Measurements from ENCODE around the gene DNAH12. TPM values are rescaled to one million over a fixed set of nuclear protein-coding genes. Genes with fewer than 3 reads are reported as not detected.

Gene DNAH12
- total RNA-seq, 1 donor from 2014 or later: 0.22 TPM

DNA sequence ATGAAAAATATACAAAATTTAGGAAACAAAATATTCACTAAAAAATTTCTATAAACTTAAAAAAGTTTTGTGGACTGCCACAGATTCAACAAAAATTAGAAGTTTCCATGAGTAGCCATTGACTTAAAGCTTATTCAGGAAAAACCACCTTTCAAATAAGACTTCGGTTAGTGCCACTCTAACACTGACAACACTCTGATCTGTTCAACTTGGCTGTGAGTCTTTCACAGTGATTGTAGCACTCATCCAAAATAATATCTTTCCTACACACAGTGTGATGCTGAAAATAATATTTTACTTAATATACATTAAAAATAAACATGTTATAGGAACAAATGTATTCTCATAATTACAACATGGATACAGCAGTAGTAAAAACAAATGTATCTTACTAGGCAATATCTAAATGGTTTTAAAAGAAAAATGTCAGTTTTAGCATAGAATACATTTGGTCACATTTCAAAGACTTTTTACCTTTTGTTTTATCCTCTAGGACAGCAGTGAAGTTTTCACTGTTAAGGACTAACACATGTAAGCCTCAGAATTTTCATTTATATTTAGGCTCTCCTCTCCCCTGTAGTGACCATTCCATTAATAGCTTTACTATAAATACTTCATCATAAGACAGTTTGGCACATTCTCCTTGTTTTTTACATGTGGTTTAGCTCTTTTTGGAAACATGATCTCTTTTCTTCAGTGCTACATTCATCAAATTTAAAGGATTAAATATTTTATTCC, 251.8 kb downstream of the DNAH12 start, which contains the start of gene ASB14:
Gene ASB14, minus strand, starts transcription at position 527 of the 738 bp plus-strand sequence. CDS start 652 bp downstream, outside the sequence.
- Mint-ChIP-seq H3K36me3 (ENCODE audit: unreplicated experiment) (no peaks in the 10 kb centered on the region), H3K9me3 (ENCODE audit: unreplicated experiment) (no peaks in the 10 kb centered on the region), H3K27me3 (ENCODE audit: unreplicated experiment) (no peaks in the 10 kb centered on the region), H3K27ac (ENCODE audit: unreplicated experiment) (no peak within 1 kb of the TSS), H3K4me1 (ENCODE audit: low read depth, unreplicated experiment) (no peaks in the 10 kb centered on the region), H3K4me3 (ENCODE audit: unreplicated experiment) (no peak within 1 kb of the TSS)
- DNase-seq: no peak
- TF ChIP-seq, protein P1, sequence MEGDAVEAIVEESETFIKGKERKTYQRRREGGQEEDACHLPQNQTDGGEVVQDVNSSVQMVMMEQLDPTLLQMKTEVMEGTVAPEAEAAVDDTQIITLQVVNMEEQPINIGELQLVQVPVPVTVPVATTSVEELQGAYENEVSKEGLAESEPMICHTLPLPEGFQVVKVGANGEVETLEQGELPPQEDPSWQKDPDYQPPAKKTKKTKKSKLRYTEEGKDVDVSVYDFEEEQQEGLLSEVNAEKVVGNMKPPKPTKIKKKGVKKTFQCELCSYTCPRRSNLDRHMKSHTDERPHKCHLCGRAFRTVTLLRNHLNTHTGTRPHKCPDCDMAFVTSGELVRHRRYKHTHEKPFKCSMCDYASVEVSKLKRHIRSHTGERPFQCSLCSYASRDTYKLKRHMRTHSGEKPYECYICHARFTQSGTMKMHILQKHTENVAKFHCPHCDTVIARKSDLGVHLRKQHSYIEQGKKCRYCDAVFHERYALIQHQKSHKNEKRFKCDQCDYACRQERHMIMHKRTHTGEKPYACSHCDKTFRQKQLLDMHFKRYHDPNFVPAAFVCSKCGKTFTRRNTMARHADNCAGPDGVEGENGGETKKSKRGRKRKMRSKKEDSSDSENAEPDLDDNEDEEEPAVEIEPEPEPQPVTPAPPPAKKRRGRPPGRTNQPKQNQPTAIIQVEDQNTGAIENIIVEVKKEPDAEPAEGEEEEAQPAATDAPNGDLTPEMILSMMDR (IDR thresholded peaks at IDR 0.05; ENCODE audit: partially characterized antibody, unreplicated experiment): no peak

DNA sequence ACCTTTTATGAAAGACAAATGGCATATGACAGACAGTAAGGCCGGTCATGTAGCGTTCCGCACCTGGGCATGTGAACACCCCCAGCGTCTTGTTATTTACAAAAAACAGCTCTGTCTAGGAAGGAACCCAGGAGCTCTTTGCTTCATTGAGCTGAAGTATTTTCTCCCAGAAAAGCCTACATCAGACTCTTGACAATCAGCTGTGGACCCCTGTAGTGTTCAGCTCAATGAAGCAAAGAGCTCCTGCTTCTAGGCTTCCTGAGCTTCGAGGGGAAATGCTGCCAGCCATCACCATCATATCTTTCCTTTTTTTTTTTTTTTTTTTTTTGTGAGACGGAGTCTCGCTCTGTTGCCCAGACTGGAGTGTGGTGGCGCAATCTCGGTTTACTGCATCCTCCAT, 255.7 kb downstream of the DNAH12 start:
- no peaks in the 10 kb centered on the region for H3K4me1 Mint-ChIP-seq (ENCODE audit: low read depth, unreplicated experiment)
- H3K27me3 Mint-ChIP-seq (ENCODE audit: unreplicated experiment): no peaks in the 10 kb centered on the region
- no peak overlapping the region for H3K27ac Mint-ChIP-seq (ENCODE audit: unreplicated experiment)
- DNase-seq: no peak
- peaks cover 7% of the 10 kb centered on the region for H3K36me3 Mint-ChIP-seq (ENCODE audit: unreplicated experiment)
- TF ChIP-seq, protein P1 (IDR thresholded peaks at IDR 0.05; ENCODE audit: partially characterized antibody, unreplicated experiment): no peak
- H3K9me3 Mint-ChIP-seq (ENCODE audit: unreplicated experiment): no peaks in the 10 kb centered on the region
- no peak overlapping the region for H3K4me3 Mint-ChIP-seq (ENCODE audit: unreplicated experiment)

DNA sequence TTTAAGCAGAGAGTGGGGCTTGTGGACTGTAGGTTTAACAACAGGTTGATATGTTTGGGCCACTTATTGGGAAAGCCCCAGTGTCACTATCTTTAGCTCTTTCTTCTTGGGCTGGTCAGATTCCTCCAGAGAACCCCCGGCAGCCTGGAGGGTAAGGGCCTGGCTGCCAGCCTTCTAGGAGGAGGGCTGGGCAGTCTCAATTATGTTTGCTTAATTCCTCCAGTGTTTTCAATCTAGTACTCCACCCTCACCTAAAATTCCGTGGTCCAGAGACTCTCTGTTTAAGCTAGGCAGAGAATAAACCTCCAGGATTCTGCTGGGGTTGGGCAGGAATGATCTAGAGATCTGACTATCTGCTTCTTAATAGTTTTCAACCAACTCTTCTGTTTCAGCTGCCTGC, 256.9 kb downstream of the DNAH12 start:
- DNase-seq: no peak

DNA sequence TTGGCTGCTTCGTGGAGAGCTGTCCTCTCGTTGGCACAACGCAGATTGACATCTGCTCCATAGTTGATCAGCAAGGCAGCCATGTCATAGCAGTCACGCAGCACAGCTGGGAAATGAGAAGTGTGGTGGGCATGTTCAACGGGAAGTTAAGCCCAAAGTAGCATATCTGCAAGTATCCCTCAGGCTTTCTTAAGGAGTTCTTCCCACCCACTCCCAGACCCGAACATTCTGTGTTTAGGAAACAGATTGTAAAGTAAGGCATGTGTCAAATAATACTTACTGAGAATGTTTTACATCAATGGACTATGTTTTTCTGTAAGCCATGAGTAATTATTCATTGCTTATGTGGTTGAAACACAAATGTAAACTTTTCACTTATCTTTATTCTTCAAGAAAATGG, 260.8 kb downstream of the DNAH12 start:
- H3K4me3 Mint-ChIP-seq (ENCODE audit: unreplicated experiment): no peak overlapping the region
- TF ChIP-seq, protein P1 (IDR thresholded peaks at IDR 0.05; ENCODE audit: partially characterized antibody, unreplicated experiment): no peak
- H3K27ac Mint-ChIP-seq (ENCODE audit: unreplicated experiment): no peak overlapping the region
- H3K36me3 Mint-ChIP-seq (ENCODE audit: unreplicated experiment): peaks cover 12% of the 10 kb centered on the region
- no peaks in the 10 kb centered on the region for H3K27me3 Mint-ChIP-seq (ENCODE audit: unreplicated experiment)
- H3K9me3 Mint-ChIP-seq (ENCODE audit: unreplicated experiment): no peaks in the 10 kb centered on the region
- H3K4me1 Mint-ChIP-seq (ENCODE audit: low read depth, unreplicated experiment): no peaks in the 10 kb centered on the region
- DNase-seq: no peak

More for the DNA sequence above, 256.9 kb downstream of the DNAH12 start:
- TF ChIP-seq, protein P1 (IDR thresholded peaks at IDR 0.05; ENCODE audit: partially characterized antibody, unreplicated experiment): no peak
- Mint-ChIP-seq H3K27me3 (ENCODE audit: unreplicated experiment) (no peaks in the 10 kb centered on the region), H3K4me3 (ENCODE audit: unreplicated experiment) (no peak overlapping the region), H3K36me3 (ENCODE audit: unreplicated experiment) (peaks cover 7% of the 10 kb centered on the region), H3K27ac (ENCODE audit: unreplicated experiment) (no peak overlapping the region), H3K9me3 (ENCODE audit: unreplicated experiment) (no peaks in the 10 kb centered on the region), H3K4me1 (ENCODE audit: low read depth, unreplicated experiment) (no peaks in the 10 kb centered on the region)

DNA sequence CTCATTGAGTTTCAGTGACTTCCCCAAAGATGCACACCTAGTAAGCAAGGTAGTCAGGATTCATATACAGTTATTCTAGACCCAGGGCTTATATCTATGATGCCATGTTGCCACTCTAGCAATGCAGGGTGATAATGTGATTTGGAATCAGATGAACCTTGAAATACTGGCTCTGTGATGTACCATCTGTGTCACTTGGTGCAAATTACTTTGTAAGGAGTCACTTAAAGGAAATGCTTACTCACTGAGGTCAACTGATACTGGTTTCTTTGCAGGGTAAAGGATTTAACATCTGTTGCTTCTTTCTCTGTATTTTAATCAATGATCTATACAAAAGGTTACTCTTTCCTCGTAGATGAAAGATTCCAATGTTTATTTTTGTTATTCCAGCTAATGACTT, 262.4 kb downstream of the DNAH12 start:
- no peak overlapping the region for H3K4me3 Mint-ChIP-seq (ENCODE audit: unreplicated experiment)
- no peaks in the 10 kb centered on the region for H3K27me3 Mint-ChIP-seq (ENCODE audit: unreplicated experiment)
- no peaks in the 10 kb centered on the region for H3K4me1 Mint-ChIP-seq (ENCODE audit: low read depth, unreplicated experiment)
- TF ChIP-seq, protein P1 (IDR thresholded peaks at IDR 0.05; ENCODE audit: partially characterized antibody, unreplicated experiment): no peak
- H3K9me3 Mint-ChIP-seq (ENCODE audit: unreplicated experiment): no peaks in the 10 kb centered on the region
- DNase-seq: no peak
- H3K27ac Mint-ChIP-seq (ENCODE audit: unreplicated experiment): no peak overlapping the region
- H3K36me3 Mint-ChIP-seq (ENCODE audit: unreplicated experiment): peaks cover 10% of the 10 kb centered on the region

Measured in glutamatergic neuron (in vitro differentiated cells).